Myocyte (in vitro differentiated cells): ENCODE data around the gene C1orf50. TPM values are rescaled to one million over a fixed set of nuclear protein-coding genes. Genes with fewer than 3 reads are reported as not detected.
A peak's percentile ranks its signal among the peaks of the same experiment; 100 is the strongest.

Source experiments
- DNase-seq: peaks from one replicate; pipeline ENCODE4 v3.0.0-alpha.2; 2012; ENCODE audit warnings: low read depth
- total RNA-seq: library from RNA; depleted of rRNA; stranded (reverse); fragments of >200 nt; gene quantifications from 2 replicates; pipeline ENCODE4 v1.2.3, GENCODE V29; 2014

The C1orf50 gene
- total RNA-seq, 1 donor from 2014 or later: 12.5 TPM

DNA sequence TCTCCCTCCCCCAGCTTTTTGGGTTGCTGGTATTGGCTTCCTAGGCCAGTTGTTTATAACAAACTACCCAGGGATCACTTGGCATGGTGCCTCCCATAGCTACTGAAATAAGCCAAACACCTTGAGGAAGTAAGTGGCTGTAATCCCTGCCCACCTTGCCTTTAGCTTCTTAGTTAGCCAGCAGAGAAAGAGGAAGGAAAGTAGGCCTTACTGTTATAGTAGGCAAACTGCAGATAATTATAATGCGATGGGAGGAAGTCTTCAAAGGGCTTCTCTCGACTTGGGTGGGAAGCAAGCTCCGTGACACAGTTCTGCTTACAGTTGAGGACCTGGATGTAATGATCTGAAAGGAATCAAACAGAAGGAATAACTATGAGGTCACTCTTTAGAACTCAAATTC lies 8.4 kb upstream of the C1orf50 start:
- no peak for DNase-seq

DNA sequence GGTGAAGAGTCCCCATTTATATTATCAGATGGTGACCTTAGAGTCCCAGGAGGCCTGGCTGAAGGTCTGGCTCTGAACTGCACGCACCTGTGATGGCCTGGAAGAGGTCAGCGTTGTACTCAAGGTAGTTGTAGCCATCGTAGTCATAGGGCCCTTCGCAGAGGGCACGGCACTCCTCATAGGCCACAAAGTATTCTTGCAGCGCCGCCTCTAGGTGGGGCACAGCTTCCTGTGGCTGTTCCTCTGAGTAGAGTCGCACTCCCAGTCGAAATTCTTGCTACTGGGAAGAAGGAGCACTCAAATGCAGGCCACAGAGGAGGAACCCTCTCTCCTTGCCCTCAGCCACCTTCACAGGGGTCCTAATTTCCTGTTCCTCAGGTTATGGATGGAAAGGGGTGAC lies 7.9 kb upstream of the C1orf50 start:
- no peak for DNase-seq

DNA sequence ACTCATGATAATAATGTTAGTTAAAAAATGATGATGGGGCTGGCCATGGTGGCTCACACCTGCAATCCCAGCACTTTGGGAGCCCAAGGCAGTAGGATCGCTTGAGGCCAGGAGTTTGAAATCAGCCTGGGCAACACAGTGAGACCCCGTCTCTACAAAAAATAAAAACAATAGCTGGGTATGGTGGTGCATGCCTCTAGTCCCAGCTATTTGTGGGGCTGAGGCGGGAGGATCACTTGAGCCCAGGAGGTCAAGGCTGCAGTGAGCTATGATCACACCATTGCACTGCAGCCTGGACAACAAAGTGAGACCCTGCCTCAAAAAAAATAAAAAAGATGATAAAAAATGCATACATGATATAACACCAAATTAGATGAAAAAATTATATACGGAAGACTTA lies 5.5 kb upstream of the C1orf50 start:
- DNase-seq: no peak

DNA sequence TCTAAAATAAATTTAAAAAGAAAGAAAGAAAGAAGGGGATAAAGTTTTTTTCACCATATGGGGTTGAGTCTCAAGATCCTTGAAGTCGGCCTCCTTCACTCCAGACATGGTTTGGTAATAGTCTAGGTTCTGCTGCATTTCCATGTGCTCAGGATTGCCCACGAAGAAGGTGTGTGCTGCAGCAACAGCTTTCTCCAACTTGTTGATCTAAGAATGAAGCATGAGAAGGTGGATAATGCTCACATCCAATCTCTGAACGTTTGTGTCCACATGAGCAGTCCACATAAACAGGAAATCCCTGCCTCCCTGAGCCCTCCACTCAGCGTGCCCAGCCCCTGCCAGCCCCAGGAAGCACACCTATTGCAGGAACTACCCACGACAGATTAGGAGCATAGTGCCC lies 4.8 kb upstream of the C1orf50 start:
- DNase-seq: no peak

DNA sequence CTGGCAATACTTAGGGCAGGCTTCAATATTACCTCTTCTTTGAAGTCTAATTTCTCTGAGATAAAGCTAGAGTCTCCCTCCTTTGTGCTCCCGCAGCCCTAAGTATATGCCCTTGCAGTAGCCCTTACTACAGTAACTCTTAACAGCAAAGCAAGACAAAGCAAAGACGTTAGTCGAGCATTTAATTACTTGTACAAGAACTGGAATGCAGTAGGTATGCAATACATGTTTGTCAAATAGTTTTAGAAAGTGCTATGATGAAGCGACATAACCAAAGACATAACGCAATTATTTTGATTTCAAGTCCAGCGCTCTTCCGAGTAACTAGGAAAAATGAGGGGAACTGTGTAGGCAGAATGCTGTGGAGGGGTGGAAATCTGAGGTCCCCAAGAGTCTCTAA lies 1.8 kb upstream of the C1orf50 start:
- DNase-seq: peak; percentile 8

DNA sequence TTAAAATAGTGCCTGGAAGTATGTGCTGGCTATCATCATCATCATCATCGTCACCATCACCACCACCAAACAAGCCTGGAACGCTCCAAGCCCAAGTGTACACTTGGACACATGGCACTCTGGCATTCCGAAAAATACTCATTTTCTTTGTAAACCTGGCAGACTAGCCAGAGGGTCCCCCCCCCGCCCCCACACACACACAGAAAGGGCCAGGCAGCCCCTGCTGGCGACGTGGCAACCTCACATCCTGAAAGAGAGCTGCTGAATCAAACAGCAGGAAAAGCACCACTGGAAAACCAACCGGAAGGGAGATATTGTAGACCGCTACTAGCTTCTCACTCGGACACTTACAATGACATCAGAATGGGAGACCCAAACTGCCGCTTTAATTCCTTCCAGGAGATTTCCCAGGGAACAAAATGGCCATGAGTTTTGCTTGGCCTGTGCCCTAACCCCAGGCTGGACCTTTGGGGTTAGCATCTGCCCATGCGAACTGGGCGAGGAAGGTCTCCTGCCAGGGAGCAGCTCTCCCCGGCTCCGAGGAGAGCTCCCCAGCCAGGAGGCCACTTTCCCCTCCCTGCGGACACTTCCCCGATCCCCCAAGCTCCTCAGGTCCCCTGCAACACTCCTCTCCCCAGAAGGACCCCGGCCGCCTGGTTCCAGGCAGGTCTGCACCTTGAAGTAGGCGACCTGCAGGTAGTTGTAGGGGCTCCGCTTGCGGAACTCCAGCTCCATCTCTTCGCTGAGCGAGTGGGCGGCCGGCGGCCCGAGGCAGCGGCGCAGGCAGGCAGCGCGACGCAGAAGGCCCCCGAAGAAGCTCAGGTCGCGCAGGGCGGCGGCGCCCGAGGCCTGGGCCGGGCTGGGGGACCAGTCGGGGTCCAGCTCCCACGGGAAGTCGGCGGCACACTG lies 963 bp upstream of the C1orf50 start:
- peak; percentile 76 for DNase-seq

DNA sequence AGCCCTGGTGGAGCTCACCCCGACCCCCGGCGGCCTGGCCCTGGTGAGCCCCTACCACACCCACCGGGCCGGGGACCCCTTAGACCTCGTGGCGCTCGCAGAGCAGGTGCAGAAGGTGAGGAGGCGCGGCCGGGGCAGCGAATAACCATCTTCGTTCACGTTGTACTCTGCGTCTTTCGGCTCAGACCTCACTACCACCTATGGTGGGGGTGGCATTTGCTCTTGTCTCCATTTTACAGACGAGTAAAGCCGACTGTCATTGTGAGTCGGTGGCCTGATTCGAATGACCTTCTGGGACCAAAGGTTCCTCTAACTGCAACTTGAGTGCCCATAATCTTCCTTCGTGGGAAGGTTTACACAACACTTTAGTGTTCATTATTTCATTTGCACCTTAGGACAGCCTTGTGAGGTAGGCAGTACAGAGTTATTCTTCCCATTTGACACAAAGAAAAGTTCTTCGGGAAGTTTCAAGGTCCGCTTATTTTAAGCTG lies 506 bp downstream of the C1orf50 start:
- no peak for DNase-seq

DNA sequence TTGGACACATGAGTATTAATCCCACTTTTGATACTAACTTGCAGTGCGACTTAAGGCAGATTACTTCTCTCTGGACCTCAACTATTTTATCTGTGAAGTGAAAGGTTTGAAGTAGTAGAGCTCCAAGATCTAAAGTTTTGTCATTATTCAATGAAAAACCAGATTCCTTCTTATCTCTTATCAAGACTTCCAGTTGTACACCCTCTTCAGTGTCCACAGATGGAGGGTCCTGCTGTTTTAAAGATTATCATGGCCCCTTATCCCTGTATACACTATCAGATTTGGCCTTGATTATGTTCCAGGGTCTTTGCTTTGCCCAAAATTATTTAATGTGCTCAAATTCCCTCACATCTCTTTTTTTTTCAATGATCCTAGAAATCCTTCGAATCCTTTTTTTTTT lies 1.1 kb downstream of the C1orf50 start:
- no peak for DNase-seq

DNA sequence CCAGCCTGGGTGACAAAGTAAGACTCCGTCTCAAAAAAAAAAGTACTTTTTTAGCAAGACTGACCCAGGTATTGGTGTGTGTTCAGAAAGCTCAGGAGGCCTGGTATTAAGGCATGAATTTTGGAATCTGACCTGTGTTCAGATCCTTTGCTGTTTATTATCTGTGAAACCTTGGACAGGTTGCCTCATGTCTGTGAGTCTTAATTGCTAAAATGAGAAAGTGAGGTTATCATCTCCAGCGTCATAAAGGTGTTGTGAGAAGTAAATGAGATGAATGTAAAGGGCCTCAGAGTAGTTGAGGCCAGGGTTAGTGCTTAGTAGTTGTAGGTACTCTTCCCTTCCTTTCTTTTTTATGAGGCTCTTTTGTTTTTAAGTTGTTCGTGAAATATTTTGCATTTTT lies 2.8 kb downstream of the C1orf50 start:
- no peak for DNase-seq

DNA sequence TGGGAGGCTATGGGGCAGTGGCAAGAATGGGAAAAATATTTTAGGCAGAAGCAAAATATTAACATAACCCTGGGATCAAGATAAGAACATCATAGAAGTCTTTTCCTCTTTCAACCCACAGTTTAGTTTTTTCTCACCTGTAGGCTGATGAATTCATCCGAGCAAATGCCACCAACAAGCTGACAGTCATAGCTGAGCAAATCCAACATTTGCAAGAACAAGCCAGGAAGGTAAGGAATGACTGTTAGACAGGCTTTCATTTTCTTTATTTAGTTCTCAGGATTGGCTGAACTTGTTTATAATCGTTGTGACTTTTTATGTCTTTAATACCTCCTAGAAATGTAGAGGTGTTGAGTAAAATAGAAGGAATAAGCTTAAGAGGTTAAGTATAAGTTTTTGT lies 6.4 kb downstream of the C1orf50 start:
- no peak for DNase-seq

DNA sequence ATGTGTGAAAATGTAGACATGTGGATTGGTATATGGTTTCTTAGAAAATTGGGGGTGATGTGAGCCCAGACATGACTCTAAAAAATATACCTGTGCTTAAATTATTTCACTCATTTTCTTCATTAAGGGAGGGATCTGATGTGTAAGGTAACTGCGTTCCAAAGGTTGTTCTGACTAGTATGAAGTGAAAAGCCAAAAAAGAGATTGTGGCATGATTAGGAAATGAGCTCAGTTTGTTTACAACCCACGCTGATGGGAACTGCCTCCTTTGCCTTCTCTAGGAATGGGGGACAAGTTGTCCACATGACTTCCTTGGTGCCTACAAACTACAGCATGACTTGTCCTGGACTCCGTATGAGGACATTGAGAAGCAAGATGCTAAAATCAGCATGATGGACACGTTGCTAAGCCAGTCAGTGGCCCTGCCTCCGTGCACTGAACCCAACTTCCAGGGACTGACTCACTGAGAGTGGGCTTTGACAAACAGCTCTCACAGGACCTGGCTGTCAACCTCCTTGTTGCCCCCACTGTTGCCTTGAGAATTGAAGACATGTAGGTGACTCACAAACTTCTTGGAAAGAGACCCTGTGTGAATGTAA lies 8.0 kb downstream of the C1orf50 start:
- no peak for DNase-seq

DNA sequence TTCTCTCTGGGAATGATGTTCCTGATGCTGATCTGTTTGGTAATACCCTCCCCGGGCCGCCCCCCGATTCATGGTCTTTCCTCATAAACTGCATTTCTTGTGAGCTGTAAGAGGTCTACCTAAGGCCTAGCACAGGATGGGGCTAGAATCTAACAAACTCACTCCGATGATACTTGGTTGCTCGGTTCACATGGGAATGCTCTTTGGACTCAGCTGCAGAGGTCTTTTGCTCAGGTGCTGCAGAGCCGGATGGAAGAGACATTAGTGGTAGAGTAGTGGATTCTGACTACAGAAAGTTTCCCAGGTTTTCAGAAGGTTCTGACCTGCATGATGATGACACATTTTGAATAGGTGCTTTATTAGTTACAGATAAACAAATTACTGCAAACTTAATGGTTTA lies 9.5 kb downstream of the C1orf50 start:
- DNase-seq: no peak

DNA sequence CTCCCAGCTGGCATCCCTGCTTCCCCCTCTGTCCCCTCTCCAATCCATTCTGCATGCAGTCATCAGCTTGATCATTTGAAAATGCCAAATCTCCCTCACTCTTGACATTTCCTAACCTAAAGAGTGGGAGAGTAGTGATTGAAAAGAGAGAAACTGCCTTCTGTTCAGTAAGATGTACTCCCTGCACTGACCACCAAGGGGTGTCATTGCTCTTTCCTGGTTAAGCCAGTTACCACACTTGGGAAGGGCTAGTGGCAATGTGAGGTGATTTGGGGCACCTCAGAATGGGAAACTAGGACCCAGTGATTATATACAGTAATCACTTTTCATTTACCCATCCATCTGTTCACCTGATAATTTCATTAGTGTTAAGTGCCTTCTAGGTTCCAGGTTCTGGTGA lies 10.8 kb downstream of the C1orf50 start:
- peak; percentile 55 for DNase-seq

DNA sequence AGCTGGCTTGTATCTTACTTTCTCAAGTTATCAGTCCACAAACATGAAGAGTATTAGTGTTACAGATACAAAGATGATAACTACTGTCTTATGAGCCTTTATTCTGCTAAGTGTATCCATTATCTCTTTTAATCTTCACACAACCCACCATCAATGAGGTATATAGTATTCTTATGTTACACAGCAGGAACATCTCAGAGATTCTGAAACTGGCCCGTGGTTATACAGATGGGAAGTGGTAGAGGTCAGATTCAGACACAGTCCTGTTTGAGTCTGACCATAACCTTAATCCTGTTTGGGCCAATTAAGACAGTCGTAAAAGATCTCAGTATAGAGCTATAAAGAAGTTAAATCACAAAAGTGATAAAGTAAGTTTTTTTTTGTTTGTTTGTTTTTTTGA lies 12.7 kb downstream of the C1orf50 start:
- no peak for DNase-seq

DNA sequence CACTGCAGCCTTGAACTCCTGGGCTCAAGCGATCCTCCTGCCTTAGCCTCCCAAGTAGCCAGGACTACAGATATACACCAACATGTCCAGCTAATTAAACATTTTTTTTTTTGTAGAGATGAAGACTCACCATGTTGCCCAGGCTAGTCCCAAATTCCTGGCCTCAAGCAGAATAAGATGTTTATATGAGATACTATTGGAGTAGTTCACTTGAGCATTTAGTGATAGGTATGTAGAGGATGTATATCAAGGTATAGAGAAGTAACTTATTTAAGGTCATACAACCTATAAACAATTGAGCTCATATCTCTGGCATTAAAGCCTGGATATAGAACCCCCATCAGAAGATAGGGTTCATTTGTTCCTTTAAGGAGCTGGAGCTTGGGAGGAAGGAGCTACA lies 13.1 kb downstream of the C1orf50 start:
- DNase-seq: no peak

DNA sequence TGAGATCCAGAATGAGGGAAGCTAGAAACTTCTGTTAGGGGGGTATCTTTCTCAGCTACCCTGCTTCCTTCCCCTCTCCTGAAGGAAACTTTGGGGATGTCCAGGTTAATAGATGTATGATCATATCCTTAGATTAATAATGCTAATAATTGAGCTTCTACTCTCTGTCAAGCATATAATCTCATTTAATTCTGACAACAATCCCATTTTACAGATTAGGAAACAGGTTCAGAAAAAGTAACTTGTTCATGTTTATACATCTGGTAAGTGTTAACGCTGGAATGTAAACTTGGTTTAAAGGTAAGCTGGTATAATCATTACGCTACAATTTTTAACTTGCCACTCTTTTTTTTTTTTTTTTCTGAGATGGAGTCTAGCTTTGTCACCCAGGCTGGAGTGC lies 16.0 kb downstream of the C1orf50 start:
- DNase-seq: no peak

DNA sequence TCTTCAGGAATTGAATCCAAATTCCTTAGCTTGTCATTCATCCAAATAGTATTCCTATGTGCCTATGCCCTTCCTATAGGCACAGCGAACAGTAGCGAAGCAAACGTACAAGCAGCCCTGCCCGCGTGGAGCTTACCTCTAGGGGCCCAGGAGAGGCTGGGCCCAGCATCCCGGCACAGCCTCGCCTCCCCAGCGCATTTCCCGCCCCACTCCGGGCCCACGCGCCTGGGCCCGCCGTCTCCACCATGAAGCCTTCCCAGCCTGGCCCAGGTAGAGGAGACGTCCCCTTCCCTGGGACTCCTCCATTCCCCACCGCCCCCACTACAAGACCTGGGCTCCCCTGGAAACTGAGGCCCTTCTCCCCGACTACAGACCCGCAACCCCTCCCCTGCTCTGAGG lies 17.5 kb downstream of the C1orf50 start:
- no peak for DNase-seq

DNA sequence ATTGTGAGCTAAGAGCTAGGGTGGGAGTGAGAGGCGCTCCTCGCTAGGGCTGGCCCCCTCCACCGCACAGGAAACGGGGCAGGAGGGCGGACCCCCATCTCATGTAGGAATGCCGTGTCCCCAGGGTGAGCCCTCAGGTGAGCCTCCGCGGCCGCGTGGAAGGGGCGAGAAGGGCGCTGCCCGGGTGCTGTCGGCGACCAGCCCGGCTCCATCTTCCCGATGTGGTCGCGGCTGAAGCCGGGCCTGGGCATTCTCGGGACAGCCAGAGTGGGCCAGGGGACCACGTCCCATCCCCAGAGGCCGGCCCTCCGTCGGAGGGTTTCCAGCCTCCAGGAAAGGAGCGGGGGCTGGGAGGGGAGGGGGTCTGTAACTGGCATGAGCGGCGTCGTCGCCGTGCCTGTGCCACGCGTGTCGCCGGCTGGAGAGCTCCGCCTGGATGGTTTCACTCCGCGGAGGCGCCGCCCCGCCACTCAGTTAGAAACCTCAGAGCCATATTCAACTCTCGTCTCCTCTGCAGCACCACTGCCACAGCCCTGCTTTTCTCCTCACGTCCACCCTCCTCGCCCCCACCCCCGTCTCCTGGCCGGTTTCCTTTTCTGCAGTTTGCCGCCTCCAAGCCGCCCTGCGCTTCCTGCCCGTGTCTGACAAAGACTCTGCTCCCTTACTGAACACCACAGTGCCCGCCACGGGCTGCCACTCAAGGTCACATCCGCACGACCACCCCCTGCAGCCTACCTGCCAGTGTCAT lies 18.1 kb downstream of the C1orf50 start, which contains the start of gene TMEM269:
TSS of gene TMEM269 (plus strand) at position 46 of the 748 bp plus-strand sequence. CDS start 4,903 bp downstream, outside the sequence.
- no peak for DNase-seq

DNA sequence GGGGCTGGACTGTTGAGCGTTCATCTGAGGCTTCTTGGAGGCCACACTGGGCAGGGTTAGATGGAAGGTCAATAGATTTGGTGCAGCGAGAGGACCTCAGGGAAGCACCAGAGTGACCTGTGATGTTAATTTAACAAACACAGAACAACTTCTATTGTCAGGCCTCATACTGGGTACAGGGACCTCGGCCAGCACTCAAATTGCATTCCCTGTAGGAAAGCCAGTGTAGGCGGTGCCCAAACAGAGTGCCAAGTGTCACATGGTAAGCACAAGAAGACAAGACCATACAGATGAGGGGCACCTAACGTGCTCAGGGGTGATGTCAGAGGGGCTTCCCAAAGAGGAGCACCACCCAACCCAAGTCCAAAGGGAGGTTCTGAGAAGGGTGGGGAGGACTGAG lies 19.0 kb downstream of the C1orf50 start:
- DNase-seq: no peak

DNA sequence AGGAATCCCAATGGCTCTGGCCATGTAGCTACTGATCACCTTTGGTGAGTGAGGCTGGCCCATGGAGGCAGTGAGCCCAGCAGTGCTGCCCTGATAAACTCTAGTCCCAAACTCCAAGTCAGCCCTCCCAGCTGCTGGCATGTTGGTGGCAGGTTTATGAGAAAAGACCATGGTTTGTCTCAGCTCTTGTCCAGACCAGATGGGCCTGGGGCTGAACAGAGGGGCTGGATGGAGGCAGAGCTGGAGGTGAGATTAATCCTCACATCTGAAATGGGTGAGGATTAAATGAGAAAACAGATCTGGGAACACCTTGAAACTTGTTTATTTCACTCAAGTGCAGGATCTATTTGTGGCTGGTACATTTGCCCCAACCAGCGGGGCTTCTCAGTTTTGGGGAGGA lies 21.0 kb downstream of the C1orf50 start:
- no peak for DNase-seq

DNA sequence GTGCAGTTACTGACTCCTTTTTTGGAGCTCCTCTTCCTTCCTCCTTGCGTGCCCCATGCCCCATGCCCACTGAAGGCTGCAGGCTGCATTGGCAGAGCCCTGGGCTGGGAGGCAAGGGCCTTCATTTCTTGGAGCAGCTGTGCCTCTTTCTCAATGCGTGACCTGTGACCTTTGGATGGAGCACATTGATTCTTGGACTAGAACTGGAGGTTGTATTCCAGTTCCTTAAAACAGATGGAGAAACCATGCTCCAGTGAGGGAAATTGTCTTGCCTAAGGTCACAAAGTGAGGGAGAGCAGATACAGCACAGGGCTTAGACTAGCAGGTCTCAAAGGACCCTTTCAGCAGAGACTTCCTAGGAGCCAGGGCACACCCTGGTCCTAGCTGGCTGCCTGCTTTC lies 26.8 kb downstream of the C1orf50 start:
- no peak for DNase-seq

DNA sequence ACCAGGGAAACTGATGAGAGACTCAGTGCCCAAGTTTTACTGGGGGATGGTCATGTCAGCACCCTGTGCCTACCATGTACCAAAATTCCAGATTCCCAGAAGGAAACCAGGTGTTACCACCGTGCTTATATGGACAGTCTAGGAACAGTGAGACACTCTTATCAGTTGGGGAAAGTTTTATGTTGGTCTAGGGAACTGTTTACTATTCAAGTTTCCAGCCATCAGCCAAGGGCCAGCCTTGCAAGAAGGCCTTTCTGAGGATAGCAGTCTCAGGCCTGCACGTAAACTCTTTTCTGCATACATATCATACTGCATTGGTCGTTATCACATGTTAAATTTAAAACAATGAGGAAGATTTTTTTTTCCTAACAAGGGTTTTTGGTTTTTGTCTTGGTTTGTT lies 30.4 kb downstream of the C1orf50 start:
- no peak for DNase-seq
